GM18507 (cell line): ENCODE data around the gene HNRNPLL.
"Not testable (repeated sequence)": the region's sequence is repeated elsewhere in the genome, so short reads cannot be mapped to it uniquely, and the experiment has no call there.

Experiments used
- DNase-seq: peaks from one replicate; pipeline ENCODE4 v3.0.0; 2011; ENCODE audit warnings: low read depth; ENCODE audit not compliant: insufficient read length; ENCODE audit errors: extremely low spot score
- FAIRE-seq: peaks from 2 replicates; lab custom pipeline; 2011; peaks lifted over from hg19 to GRCh38; lab: Jason Lieb, UNC

The HNRNPLL gene

DNA sequence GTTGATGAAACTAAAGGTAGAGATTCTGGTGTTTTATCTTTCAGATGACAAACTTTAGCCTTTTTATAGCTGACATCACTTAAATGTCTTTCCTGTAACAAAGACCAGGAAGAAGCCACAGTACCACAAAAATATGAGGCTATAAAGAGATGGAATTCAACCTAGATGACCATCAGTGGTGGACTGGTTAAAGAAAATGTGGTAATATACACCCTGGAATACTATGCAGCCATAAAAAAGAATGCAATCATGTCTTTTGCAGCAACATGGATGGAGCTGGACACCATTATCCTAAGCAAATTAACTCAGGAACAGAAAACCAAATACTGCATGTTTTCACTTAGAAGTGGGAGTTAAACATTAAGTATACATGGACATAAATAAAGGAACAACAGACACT lies 18.3 kb upstream of the HNRNPLL start:
- DNase-seq (no peak), FAIRE-seq (no peak)

GRCh38 chr2:38620282-38620977 lies 17.7 kb upstream of the HNRNPLL start:
- FAIRE-seq (no peak), DNase-seq (no peak)

DNA sequence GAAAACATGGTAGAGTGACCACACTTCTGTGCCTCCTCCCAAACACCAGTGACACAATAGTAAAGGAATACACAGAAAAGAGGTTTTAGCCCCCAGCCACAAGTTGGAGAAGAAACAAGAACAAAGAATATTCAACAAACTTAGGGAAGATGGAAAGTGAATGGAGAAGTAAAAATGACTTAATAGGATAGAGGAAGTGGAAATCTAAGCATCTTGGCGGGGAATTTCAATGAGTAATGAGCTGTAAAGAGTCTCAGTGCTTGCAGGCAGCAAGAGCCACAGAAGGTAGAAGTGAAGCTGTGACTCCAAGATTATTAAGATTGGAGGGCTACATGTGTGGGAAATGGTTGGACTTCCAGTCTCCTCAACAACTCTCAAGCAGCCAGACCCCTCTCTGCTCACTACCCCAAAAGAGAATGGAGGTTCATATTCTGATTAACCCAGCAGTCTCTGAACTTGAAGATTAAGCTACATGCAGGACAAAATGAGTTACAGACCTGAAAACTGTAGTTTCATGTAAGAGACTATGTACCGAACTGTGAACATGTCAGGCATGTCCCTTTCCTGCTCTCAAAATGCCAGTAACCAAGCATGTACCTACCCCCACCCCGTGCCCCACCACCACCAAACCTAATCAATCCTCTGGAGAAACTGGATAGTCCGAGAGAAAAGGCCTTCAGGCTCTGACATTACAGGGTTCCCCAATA lies 16.9 kb upstream of the HNRNPLL start:
- DNase-seq (no peak), FAIRE-seq (peak; percentile 29)

DNA sequence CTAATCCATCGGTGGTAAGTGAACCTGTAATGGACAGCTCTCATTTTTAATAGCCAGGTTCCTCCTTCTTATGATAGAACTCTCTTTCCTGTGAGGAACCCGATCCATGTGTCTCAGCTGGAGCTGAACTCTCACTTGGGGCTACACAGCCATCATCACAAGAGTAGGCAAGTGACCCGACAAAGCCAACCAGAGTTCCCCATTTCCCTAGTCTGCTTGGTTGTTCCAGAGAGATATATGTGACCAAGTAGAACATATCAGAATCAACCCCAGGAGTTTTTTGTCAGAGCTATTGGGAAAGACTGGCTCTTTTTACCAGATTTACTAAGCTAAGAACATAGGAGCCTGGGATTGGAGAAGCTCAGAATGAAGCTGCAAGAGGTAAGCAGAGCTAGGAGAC lies 14.6 kb upstream of the HNRNPLL start:
- no peak for DNase-seq
- no peak for FAIRE-seq

DNA sequence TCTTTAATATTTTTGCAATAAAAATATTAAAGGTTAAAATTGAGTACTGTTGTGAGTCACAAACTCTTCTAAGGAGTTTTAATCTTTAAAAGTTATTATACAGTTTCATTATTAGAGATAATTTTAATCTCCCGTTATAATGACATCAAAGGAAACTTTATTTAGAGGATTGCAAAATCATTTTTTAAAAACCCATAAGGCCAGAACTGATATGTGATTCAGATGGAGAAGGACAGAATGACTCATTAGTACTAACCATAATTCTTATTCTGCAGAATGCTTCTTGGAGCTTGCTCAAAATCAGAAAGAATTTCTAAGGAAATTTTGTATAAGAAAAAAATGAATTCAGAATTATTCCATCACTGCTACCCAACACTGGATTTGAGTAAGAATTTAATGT lies 12.5 kb upstream of the HNRNPLL start:
- DNase-seq, result no peak
- no peak for FAIRE-seq

DNA sequence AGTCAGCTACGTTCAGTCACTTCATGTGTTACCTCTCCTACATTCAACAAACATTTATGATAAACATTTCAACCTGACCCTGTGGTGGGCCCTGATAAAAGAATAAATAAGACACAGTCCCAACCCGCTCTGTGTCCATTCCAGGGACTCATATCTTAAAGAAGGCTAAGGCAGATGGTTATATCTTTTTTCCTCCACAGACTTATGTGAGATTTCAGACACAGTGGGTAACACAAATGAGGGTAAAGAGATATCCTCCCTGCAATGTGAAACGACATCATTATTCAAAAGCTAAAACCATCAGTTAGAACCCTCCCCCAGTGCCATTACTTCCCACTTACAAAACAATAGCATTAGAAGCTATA lies 11.1 kb upstream of the HNRNPLL start:
- FAIRE-seq (no peak), DNase-seq (no peak)

GRCh38 chr2:38613126-38613848 lies 10.6 kb upstream of the HNRNPLL start:
- no peak for DNase-seq
- no peak for FAIRE-seq

DNA sequence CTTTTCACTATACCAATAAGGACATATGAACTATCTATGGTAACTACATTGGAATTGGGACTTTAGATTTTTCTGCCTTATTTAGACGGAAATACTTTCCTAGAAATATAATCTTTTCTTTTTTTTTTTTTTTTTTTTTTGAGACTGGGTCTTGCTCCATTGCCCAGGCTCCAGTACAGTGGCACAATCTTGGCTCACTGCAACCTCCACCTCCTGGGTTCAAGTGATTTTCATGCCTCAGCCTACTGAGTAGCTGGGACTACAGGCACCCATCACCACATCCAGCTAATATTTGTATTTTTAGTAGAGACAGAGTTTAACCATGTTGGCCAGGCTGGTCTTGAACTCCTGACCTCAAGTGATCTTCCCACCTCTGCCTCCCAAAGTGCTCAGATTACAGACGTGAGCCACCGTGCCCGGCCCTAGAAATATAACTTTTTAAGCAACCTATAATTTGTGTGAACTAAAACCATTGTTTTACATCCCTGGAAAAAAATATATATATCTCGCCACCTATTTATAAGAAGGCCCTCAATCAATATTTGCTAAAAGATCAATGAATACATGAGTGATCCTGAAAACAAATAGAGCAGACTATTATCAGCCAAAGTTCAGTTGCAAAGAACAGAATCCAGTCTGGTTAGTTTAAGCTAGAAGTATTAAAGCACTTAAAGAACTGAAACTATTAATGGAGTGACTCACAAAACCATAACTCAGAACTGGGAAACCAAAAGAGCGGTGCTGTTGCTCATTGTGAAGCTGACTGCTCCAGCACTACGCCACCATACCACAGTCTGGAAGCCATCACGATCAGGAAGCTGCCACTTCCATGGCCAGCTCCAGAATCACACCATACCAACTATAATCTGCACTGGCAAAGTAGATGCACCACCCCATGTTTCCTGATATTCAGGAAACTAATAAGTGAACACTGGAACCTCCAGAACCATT lies 8.4 kb upstream of the HNRNPLL start:
- FAIRE-seq (peak; percentile 93), DNase-seq (no peak)

GRCh38 chr2:38609246-38609645 lies 6.5 kb upstream of the HNRNPLL start:
- not testable (repeated sequence) for DNase-seq, FAIRE-seq

DNA sequence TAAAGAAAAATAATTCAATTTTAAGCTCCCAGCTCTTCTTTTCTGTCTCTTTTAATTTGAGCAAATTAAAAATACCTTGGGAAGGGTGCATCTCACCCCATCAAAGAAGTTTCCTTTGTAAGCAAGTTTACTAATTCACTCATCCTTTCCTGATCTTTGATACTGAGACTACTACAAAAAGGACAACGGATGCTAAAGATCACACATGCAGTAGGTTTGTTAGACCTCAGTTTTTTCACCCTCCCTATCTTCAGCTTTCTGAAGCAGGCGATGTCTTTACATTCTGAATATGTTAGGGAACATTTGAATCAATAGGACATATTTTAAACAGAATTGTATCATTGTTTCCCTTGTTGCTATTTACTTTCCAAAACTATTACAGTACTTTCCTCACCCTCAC lies 6.0 kb upstream of the HNRNPLL start:
- DNase-seq, result no peak
- FAIRE-seq, result no peak

GRCh38 chr2:38605298-38605830 lies 2.6 kb upstream of the HNRNPLL start:
- peak; percentile 26 for FAIRE-seq
- no peak for DNase-seq

- no peak for DNase-seq
- peak; percentile 87 for FAIRE-seq
Measured at GRCh38 chr2:38603402-38604290, 918 bp upstream of the HNRNPLL start.

DNA sequence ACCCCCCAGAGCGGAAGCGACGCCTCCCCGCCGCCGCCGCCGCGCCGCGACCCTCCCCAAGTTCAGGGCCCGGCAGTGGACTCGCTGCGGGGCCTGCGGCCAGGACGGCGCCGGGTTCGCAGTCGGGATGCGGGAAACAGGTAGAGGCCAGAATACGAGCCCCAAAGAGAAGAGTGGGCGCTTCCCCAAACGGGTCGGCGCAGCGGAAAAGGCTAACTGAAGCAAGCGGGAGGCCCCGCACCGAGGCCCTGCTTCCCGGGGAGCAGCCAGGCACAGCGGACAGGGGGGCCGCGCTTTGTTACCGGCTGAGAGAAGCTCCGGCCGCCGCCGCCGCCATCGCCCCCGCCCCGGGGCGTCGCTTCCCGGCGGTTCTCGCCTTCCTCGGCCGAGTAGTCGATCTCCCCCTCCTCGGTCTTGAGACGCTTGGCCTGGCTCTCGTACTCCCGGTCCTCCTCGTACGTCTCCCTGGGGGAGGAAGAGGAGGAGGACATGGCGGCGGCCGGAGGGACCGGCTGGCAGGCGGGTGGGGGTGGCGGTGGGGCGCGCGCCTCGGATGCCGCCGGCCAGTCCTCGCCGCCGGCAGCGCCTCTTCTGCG lies 494 bp downstream of the HNRNPLL start:
- no peak for FAIRE-seq

GRCh38 chr2:38601463-38602135 lies 1.1 kb downstream of the HNRNPLL start:
- no peak for DNase-seq
- FAIRE-seq, result peak; percentile 9

More for the DNA sequence above, 494 bp downstream of the HNRNPLL start:
- no peak for DNase-seq

DNA sequence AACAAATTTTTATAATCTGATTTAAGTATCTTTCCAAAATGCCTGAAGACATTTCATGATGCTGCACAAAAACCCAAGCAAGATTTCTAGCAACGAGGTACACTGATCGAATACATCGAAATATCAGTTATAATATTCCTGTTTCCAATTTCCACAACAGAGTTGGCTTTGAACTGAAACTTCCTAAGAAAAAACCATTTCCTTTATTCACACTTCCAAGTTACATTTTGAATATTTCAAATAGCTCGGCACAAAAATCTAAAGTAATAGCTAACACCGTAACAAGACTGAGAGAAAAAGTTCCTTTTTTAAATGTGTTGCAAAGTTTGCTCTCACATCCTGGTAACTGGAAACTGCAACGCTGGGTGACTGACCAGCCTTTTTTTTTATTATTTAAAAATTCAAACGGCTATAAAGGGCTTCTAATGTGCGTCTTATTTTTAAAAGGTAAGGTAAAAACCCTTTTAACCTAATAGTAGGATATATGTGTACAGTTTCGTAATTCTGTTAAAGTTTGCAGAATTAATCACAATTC lies 1.7 kb downstream of the HNRNPLL start:
- DNase-seq, result no peak
- FAIRE-seq, result no peak

DNA sequence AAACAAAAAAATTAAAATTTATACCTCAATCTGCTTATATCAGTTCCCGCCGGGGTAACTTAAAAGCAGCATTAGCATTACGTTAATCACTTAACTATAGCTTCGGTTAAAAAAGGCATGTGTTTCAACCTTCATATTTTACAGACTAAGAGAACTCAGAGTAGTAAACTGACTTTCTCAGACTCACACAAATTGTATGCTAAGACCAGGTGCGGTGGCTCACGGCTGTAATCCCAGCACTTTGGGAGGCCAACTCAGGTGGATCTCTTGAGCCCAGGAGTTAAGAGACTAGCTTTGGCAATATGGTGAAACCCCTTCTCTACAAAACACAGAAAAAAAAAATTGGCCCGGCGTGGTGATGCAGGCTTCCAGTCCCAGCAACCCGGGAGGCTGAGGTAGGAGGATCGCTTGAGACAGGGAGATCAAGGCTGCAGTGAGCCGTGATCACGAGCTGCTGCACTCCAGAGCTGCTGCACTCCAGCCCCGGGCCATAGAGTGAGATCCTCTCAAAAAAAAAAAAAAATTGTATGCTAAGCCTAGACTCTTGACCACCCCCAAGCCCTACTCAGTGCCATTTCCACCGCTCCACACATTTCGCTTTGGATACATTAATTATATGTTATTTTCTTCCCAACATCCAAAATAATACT lies 2.4 kb downstream of the HNRNPLL start:
- DNase-seq (no peak), FAIRE-seq (no peak)

DNA sequence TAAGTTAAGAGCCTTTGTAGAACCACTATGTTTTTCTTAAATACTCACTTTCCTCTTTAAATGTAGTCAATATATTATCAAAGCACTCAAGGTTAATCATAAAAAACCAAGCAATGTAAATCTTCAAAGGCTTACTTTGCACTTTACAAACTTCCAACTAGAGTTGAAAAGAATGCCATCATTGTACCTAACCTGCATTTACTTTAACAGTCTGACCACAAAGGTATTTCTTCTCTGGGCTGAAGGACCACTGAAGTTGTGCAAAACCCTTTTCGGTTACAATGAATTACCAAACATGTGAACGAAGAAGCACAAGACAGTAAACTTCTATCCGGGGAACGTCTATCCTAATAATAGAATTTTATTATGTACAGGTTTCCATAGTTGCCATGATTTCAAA lies 3.0 kb downstream of the HNRNPLL start:
- no peak for DNase-seq
- FAIRE-seq, result no peak
